GM10248 (cell line): ENCODE measurements around the gene TMOD1.
"Not testable (repeated sequence)": the region's sequence is repeated elsewhere in the genome, so short reads cannot be mapped to it uniquely, and the experiment has no call there.

Experiments
- CTCF ChIA-PET: fragments of 300-600 bp; sonication (Branson Sonifier 250); formaldehyde crosslinking; extraction: SDS; loops from one replicate; lab custom pipeline; 2021; ENCODE audit warnings: antibody characterized with exemption; lab: Yijun Ruan, JAX
- POLR2A ChIA-PET: fragments of 350-650 bp; sonication (Branson Sonifier 250); formaldehyde crosslinking; extraction: SDS; loops from one replicate; lab custom pipeline; 2020; ENCODE audit warnings: antibody characterized with exemption; lab: Yijun Ruan, JAX
- DNase-seq: peaks from one replicate; pipeline ENCODE4 v3.0.0; 2012; ENCODE audit errors: extremely low spot score
- CTCF ChIP-seq: IDR thresholded peaks from 2 replicates; pipeline ENCODE4 v1.5.1; 2012; ENCODE audit warnings: mild to moderate bottlenecking, low read depth; ENCODE audit errors: extremely low read depth, missing control alignments, control extremely low read depth

TMOD1 gene

GRCh38 chr9:97617939-97618416 lies 116.5 kb downstream of the TMOD1 start:
- POLR2A ChIA-PET: interaction anchor here (1.0 kb wide), 1 partner anchor 15 kb away, joined by 3 read pairs; the partner anchor contains the start of gene TSTD2
- TF ChIP-seq CTCF: no peak
- DNase-seq: no peak

GRCh38 chr9:97620063-97620462 lies 118.6 kb downstream of the TMOD1 start:
- CTCF ChIA-PET: interaction anchor here (2.5 to 13.7 kb wide), 4 partner anchors 10 to 207 kb away, joined by 9 to 402 read pairs (median 56); partner anchors contain the start of genes NCBP1, TDRD7 and TSTD2
- POLR2A ChIA-PET, DNase-seq: not testable (repeated sequence)

More at GRCh38 chr9:97617939-97618416, 116.5 kb downstream of the TMOD1 start:
- CTCF ChIA-PET: interaction anchor here (1.1 to 13.7 kb wide), 8 partner anchors 10 to 232 kb away, joined by 4 to 402 read pairs (median 8); partner anchors contain the start of genes NCBP1, TDRD7 and TSTD2

- POLR2A ChIA-PET, DNase-seq: not testable (repeated sequence)
- CTCF ChIA-PET: interaction anchor here (0.9 to 2.2 kb wide), 3 partner anchors 11 to 154 kb away, joined by 3 to 9 read pairs (median 3); partner anchors contain the start of genes NCBP1 and TSTD2
Observed at GRCh38 chr9:97622483-97622882, 121.0 kb downstream of the TMOD1 start.

DNA sequence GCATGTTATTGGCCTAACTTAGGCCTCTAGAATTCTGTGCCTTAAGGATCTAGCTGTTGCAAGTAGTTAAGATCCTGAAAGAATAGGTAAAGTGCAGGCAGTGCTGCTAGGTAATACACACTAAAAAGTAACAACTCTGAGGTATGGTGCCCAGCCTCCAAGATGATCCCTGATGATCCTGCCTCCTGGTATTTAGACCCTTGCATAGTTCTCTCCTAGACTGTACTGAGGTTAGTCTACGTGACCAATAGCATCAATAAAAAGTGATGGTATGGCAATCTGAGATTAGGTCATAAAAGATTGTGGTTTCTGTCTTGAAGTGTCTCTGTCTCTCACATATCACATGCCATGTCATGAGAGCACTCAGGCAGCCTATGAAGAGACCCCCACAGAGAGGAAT lies 122.5 kb downstream of the TMOD1 start:
- TF ChIP-seq CTCF: no peak
- DNase-seq: no peak
- ChIA-PET POLR2A (no interaction called here), CTCF (interaction anchor here (1.0 to 2.3 kb wide), 6 partner anchors 8 to 156 kb away, joined by 4 to 14 read pairs (median 7); no protein-coding TSS in a partner anchor)

- ChIA-PET POLR2A (no interaction called here), CTCF (interaction anchor here (1.2 to 2.3 kb wide), 4 partner anchors 9 to 166 kb away, joined by 3 to 14 read pairs (median 8); no protein-coding TSS in a partner anchor)
- no peak for TF ChIP-seq CTCF
- no peak for DNase-seq
Observed at GRCh38 chr9:97625620-97626019, 124.2 kb downstream of the TMOD1 start.

GRCh38 chr9:97627624-97628023 lies 126.2 kb downstream of the TMOD1 start:
- ChIA-PET CTCF (interaction anchor here (0.7 to 7.6 kb wide), 2 partner anchors 11 kb away, joined by 3 to 88 read pairs; no protein-coding TSS in a partner anchor), POLR2A (no interaction called here)
- DNase-seq: no peak
- no peak for TF ChIP-seq CTCF

DNA sequence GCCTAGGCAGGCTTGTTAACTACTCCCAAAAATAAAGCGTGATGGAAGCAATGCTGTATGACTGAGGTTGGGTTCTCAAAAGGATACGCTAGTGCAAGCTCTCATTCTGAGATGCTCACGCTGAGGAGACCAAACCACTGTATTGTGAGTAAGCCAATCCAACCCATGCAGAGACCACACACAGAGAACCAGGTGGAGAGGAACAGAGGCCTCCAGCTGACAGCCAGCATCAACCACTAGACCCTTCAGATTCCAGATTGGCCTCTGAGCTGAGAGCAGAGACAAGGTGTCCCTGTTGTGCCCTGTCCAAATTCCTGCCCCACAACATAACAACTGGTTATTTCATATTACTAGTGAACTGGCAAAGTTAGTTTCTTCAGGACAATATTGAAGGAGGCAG lies 127.2 kb downstream of the TMOD1 start:
- CTCF ChIA-PET: interaction anchor here (1.2 to 7.6 kb wide), 5 partner anchors 12 to 218 kb away, joined by 3 to 88 read pairs (median 13); no protein-coding TSS in a partner anchor

More for the DNA sequence above, 127.2 kb downstream of the TMOD1 start:
- no peak for DNase-seq
- POLR2A ChIA-PET: interaction anchor here (0.7 kb wide), 1 partner anchor 178 kb away, joined by 3 read pairs; no protein-coding TSS in a partner anchor
- no peak for TF ChIP-seq CTCF
